Measurements from ENCODE around the gene PRRC2B.

DNA sequence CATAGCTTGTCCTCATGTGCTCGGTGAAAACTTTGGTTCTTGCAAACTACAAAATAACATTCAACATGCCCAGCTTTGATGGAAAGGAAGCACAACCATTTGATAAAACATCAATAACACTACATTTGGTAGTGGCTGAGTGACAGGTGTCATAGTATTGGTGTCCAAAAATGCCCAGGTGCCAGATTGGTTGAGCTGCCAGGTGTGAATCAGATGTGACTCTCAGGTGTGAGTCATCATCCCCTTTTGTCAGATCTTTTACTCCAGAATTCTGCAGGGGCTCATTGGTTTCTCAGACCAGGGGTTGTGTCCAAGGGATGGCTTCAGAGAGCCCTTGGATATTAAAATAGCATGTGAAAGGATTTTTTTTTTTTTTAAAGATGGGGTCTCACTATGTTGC lies 86.4 kb downstream of the PRRC2B start:
- no peak for TF ChIP-seq ZNF274 (IDR thresholded peaks at IDR 0.05; ENCODE audit: low read depth, low read length)
- TF ChIP-seq YY1 (IDR thresholded peaks at IDR 0.05; ENCODE audit: insufficient read depth, insufficient read length): no peak
- no peak for TF ChIP-seq SUZ12 (IDR thresholded peaks at IDR 0.05; ENCODE audit: extremely low read depth, insufficient read depth, insufficient read length)
